A204.1 (cell line): ENCODE data around the gene ADAM33.

ENCODE experiments used
- FAIRE-seq: peaks from 2 replicates; lab custom pipeline; 2012; peaks lifted over from hg19 to GRCh38; lab: Jason Lieb, UNC

The ADAM33 gene

GRCh38 chr20:3710011-3710466 is 28.2 kb upstream of the ADAM33 start:
- FAIRE-seq, result no peak

- FAIRE-seq, result no peak
Observed at GRCh38 chr20:3707508-3707899, 25.7 kb upstream of the ADAM33 start.

DNA sequence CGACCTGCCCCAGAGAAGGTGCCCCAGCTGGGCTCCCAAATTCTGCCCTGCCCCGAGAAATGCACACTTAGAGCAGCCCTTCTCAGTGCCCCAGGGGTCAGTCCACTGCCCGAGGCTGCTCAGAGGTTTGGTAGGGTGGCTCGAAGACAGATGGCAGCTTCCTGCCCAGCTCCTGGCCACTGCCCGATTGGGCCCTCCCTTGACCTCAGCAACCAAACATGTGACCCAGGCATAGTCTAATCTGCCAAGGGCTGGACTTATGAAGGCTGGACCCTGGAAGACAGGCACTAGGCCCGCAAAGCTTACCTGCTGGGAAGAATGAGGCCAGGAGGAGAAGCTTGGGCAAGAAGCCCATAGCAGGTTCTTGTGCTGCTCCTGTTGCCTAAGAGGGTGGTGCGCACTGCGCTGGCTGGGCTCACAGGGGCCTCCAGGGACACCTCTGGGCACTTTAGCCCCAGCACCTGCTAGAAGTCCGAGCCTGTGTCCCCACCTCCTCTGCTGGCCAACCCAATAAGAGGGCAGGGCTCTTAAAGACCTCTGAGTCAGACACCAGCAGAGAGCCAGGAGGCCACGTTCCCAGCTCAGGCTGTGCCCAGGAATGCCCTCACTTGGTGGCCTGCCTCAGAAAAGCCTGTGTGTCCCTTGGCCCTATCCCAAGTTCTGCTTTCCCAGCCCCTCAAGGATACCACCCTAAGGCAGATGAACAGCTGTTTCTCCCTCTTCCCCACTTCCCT is 25.1 kb upstream of the ADAM33 start:
- no peak for FAIRE-seq

DNA sequence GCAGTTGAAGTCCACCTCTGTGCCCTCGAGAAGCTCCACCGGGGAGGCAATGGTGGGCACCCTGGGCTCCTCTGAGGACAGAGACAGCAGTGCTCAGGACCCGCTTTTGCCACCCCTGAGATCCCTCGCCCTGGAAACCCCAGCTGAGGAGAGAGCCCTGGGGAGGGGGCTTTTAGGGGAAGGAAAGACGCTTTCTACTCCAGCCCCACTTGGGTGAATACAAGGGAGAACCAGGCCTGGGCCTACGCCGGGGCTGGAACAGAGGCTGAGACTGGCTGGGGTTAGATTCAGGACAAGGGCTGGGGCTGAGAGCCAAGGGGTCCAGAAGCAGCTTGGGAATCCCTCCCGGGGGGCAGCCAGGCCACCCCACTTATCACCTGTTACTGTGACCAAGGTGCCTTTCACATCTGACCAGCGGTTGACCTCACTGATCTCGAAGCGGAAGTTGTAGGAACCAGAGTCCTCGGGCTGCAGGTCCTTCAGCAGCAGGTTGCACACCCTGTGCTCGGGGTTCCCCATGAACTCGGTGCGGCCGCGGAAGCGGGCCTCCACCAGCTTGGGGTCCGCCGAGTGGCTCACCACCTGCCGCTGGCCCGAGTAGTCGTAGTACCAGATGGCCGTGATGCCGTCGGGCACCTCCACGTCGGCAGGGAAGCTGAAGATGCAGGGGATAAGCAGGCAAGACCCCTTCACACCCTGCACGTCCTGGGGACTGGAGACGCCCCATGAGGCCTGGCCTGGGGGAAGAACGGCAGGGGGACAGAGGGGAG is 24.3 kb upstream of the ADAM33 start:
- FAIRE-seq, result no peak

DNA sequence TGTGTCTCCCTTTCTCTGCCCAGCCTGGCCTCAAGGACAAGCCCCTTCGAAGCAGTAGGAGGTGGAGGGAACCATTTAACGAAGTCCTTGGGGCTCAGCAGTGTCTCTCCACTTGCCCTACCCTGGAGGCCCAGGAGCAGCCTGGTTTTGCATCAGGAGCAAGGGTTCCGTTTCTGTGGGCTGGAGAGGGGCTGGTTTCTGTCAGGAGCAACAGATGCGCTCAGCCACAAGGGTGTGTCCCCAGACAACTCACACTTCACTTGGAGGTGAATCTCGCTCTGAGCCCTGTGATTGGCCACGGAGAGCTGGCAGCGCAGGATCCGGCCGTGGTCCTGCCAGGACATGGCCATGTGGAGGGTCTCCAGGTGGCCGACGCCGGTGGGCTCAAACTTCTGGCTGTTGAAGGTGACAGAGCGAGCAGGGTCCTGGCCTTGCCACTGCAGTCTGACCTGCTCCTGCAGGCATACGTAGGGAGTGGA is 23.7 kb upstream of the ADAM33 start:
- FAIRE-seq, result no peak

DNA sequence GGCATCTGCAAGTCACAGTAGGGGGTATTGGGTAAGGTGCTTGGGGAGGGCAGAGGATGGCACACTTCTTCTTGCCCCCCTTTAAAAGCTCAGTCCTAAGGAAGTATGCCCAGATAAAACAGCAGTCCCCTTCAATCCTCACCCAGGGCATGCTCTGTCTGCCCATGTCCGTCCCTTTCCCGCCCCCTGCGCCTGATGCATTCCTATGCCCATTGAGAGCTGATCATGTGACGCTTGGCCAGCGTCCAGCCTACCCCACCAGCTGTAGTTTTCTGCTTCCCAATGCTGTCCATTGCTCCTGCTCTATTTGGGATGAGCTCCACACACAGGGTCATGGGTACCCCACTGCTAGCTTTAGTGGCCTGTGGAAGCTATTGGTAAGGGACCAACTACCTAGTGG is 22.3 kb upstream of the ADAM33 start:
- FAIRE-seq, result no peak

GRCh38 chr20:3702611-3703391 is 21.0 kb upstream of the ADAM33 start:
- FAIRE-seq, result no peak

- FAIRE-seq, result no peak
Observed at GRCh38 chr20:3701061-3701998, 19.5 kb upstream of the ADAM33 start.

- no peak for FAIRE-seq
Observed at GRCh38 chr20:3699037-3699436, 17.2 kb upstream of the ADAM33 start.

- no peak for FAIRE-seq
Observed at GRCh38 chr20:3698591-3699001, 16.8 kb upstream of the ADAM33 start.

GRCh38 chr20:3697588-3698305 is 15.9 kb upstream of the ADAM33 start:
- FAIRE-seq, result no peak

DNA sequence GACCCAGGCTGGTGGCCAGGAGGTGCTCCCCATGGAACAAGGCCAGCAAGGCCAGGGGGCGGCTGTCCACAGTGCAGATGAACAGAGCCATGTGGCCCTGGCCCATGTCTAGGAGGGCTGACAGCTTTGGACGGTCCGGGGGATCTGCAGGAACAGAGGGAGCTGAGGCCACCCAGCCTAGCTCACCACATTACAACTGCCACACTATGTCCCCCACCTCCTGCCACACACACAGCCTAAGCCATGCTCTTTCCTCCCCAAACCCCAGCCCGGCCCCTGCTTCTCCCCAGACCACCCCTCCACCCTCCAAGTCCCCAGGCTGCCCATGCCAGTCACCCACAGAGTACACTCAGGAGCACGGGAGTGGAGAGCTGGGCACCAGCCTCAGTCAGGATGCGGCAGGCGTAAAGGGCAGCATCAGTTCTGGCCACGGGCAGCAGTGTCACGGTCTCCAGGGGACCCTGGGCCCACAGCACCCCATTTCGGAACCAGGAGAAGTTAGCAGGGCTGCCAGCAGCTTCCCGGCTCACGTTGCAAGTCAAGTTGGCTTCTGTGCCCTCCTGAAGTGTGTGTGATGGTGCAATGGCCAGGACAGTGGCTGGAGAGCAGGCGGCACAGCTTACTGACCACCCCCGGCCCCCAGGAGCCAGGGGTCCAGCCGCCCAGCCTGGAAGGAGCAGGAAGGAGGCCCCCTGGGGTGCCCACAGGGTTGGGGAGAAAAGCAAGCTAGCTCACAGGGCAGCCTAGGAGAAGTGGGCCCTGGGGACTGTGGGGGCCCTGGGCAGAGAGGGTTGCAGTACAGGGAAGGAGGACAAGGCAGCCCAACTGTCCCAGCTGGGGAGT is 15.2 kb upstream of the ADAM33 start:
- no peak for FAIRE-seq

DNA sequence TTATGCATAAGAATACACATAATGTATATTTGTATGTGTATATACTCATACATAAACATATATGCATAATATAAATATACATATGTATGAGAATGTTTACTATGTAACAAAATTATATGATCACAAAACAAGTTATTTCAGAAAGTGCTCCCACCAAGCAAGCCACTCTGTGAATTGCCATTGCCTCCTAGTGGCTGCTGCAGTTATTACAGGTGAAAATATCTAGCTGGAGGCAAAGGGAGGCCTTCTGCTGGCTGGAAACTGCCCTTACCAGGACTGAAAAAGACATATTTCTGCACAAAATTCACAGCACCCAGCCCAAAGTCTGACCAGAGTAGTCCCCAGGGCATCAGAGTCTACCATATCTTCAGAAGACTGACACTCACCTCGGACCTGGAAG is 14.4 kb upstream of the ADAM33 start:
- no peak for FAIRE-seq

GRCh38 chr20:3694864-3695263 is 13.1 kb upstream of the ADAM33 start:
- no peak for FAIRE-seq

DNA sequence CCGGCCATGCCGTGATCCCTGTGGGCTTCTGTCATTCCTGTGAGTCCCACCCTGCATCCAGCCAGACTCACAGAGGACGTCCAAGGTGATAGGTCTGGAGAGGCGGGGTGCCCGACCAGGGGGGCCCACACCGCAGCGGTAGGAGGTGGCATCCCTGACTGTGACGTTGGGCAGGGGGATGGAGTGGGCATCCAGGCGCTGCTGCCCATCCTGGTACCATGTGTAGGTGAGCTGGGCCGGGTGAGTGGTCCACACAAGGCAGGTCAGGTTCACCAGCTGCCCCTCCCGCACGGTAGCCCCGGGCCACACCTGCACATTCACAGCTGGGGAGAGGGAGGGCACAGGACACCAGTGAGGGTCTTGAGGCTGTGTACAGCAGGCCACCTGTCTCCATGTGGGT is 11.6 kb upstream of the ADAM33 start:
- no peak for FAIRE-seq

DNA sequence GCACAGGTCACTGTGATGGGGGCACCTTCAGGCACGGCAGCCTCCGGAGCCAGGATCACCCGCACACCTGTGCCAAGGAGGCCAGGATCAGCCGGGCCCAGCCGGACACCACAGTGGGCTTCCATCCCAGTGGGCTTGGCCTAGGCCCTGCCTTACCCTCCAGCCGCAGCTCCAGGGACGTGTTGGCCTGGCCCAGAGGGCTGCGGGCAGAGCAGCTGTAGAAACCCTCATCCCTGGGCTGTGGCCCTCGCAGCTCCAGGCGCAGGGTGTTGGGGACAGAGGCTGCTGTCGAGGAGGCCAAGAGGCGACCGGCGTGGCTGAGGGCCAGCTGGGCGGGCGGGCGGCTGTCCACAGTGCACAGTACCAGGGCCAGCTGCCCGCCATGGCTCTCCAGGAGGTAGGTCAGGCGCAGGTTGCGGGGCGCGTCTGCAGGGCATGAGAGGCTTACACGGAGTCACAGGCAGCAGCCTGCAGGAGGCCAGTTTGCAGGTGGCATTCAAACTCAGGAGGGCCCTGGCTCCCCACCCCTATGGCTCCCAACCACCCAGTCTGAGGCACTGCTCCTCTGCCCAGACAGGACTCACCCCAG is 11.0 kb upstream of the ADAM33 start:
- no peak for FAIRE-seq

DNA sequence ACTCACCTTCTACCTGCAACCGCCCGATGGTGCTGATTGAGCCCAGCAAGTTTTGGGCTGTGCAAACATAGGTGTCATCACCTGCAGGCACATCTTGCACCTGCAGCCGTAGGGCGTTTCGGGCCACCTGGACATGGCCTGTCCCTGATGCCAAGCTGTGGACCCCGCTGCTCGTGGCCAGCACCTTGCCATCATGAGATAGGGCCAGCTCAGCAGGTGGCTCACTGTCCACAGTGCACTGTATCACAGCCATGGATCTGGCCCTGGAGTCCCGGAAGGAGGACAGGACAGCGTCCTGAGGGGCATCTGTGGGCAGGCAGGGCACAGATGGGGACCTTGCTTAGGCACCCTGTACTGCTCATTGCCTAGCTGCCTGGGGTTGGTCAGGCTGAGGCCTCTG is 10.1 kb upstream of the ADAM33 start:
- no peak for FAIRE-seq

DNA sequence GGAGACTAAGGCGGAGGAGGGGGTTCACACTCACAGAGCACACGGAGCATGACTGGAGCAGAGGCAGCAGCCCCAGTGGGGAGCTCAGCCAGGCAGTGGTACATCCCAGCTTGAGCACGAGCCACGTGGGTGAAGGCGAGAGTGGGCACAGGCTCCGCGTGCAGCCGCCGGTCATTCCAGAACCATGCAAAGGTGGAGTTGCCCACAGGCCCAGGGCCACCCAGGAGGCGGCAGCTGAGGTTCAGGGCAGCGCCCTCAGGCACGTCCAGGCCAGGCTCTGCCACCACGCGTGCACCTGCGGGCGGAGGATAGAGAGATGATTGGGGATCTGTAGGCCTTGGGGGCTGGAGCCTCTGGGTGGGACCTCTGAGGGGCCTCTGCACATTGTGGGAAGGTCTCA is 9.5 kb upstream of the ADAM33 start:
- FAIRE-seq, result no peak

- FAIRE-seq, result no peak
Observed at GRCh38 chr20:3690413-3690812, 8.6 kb upstream of the ADAM33 start.

- no peak for FAIRE-seq
Observed at GRCh38 chr20:3689978-3690377, 8.2 kb upstream of the ADAM33 start.
